Measurements from ENCODE around the gene CCDC183.

DNA sequence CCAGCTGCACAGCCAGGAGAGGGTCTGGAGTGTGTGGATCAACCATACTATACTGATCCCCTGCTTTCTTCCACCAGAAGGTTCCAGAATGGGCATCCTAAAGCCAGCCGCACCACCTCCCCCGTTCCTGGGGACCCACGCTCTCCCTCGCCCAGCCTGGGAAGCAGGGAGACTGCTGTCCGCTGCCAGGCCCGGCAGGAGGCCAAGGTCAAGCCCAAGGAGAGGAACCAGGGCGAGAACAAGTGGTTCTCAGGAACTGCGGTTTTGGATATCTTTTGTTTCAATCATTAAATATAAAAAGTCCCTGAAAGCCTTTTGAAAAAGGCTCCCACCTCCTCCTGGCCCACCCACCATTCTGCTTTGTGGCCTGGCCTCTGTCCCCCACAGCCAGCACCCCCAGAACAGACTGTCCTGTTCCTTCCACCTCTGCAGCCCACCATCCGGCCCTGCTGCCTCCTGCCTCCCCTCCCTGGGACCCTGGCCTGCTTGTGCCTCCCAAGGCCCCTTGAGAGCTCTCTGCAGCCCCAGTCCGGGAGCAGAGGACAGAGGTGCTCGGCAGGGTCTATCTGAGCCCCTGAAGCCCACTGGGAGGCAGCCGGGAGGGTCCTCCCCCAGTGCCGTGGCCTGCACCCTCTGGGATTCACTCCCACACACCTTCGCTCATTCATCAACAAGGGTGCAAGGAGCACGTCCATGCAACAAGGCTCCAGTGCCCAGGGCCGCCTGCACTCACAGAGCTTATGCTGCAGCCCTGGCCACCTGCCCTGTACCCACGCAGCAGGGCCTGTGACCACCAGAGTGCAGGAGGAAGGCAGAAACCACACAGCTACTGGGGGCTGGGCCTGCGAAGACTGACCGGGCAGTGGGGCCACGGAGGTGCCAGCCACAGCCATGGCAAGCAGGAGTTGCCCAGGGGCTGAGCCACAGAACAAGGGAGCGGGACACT, 47.2 kb upstream of the CCDC183 start:
- TF ChIP-seq CTCF (conservative IDR thresholded peaks at IDR 0.05 in 1 of 2, IDR thresholded peaks at IDR 0.05 in 1 of 2; ENCODE audit: extremely low read depth in 1 of 2, insufficient read depth in 1 of 2, low read depth in 1 of 2, low read length in 2 of 2) (no peak), EZH2 (IDR thresholded peaks at IDR 0.05; ENCODE audit: borderline replicate concordance, low read length) (no peak)
